Measurements from ENCODE around the gene DBNL. TPM values are rescaled to one million over a fixed set of nuclear protein-coding genes. Genes with fewer than 3 reads are reported as not detected.
A peak's percentile ranks its signal among the peaks of the same experiment; 100 is the strongest.

Gene DBNL
- total and polyA plus RNA-seq, 7 donors: 76.7 to 149 (median 91.9) TPM

DNA sequence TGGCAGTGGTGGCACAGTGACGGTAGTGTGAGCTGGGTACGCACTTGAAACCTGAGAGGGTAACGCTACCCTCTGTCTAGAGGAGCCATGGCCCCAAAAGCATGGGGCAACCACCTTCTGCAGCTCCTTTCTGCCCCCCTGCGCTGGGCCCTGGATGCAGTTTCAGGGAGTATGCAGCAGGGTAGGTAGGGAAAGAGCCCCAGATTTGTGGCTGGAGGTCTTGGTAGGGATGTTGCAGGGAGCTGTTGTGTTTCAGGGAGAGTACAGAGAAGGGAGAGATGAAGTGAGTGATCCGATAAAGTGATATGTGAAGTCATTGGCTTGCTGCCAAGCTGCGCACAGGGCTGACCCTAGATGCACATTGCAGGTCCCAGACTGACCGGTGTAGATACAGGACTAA, 23.6 kb downstream of the DBNL start:
- intact Hi-C loops (cut with DNase I): no loop called here
- no peak overlapping the region for H3K4me3 ChIP-seq
- no peaks in the 10 kb centered on the region for H3K9me3 ChIP-seq
- H3K36me3 ChIP-seq: peaks cover 0 to 6% (median 3%) of the 10 kb centered on the region in 4 donors
- peak; percentile 57 for DNase-seq
- no peak overlapping the region for H3K27ac ChIP-seq
- WGBS, 2 donors: 74 to 81% methylated on average over 7 of the region's 7 CpGs
- H3K4me1 ChIP-seq: peaks cover 0 to 40% (median 35%) of the 10 kb centered on the region in 4 donors
- TF ChIP-seq POLR2AphosphoS5 (IDR thresholded peaks at IDR 0.05) (peak in 1 of 4 donors; percentile 13), POLR2A (IDR thresholded peaks at IDR 0.05) (no peak)
- no peaks in the 10 kb centered on the region for H3K27me3 ChIP-seq

DNA sequence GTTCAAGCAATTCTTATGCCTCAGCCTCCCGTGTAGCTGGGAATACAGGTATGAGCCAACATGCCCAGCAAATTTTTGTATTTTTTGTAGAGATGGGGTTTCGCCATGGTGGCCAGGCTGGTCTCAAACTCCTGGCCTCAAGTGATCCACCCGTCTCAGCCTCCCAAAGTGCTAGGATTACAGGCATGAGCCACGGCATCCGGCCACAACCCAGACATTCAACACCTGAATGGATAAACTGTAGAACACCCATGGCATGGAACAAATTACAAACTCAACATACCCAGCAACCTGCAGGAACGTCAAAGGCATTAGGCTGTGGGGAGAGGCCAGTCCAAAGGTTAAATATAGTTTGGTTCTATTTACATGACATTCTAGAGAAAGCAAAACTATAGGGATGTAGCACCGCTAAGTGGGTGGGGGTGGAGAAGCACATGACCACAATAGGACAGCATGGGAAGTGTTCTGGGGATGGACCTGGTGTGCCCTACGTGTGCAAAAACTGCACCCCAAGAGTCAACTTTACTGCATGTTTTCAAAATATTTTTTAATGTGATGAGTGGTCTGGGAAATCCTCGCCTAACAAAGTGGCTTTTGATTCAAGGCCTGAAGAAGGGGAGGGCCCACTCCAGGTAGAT, 27.3 kb downstream of the DBNL start:
- Histone ChIP-seq H3K4me1 (peaks cover 0 to 26% (median 24%) of the 10 kb centered on the region in 4 donors), H3K27ac (peak overlapping the region; percentile 60 to 77 (median 62)), H3K4me3 (no peak overlapping the region), H3K27me3 (no peaks in the 10 kb centered on the region), H3K36me3 (peaks cover 9 to 43% (median 15%) of the 10 kb centered on the region in 4 donors), H3K9me3 (no peaks in the 10 kb centered on the region)
- intact Hi-C loops (cut with DNase I): no loop called here
- no peak for DNase-seq
- TF ChIP-seq POLR2A (IDR thresholded peaks at IDR 0.05) (no peak), EP300 (IDR thresholded peaks at IDR 0.05) (no peak), POLR2AphosphoS5 (IDR thresholded peaks at IDR 0.05) (no peak)
- TF ChIP-seq, protein P1, sequence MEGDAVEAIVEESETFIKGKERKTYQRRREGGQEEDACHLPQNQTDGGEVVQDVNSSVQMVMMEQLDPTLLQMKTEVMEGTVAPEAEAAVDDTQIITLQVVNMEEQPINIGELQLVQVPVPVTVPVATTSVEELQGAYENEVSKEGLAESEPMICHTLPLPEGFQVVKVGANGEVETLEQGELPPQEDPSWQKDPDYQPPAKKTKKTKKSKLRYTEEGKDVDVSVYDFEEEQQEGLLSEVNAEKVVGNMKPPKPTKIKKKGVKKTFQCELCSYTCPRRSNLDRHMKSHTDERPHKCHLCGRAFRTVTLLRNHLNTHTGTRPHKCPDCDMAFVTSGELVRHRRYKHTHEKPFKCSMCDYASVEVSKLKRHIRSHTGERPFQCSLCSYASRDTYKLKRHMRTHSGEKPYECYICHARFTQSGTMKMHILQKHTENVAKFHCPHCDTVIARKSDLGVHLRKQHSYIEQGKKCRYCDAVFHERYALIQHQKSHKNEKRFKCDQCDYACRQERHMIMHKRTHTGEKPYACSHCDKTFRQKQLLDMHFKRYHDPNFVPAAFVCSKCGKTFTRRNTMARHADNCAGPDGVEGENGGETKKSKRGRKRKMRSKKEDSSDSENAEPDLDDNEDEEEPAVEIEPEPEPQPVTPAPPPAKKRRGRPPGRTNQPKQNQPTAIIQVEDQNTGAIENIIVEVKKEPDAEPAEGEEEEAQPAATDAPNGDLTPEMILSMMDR (IDR thresholded peaks at IDR 0.05): no peak
- WGBS, 2 donors: 32 to 70% methylated on average over 9 of the region's 9 CpGs

DNA sequence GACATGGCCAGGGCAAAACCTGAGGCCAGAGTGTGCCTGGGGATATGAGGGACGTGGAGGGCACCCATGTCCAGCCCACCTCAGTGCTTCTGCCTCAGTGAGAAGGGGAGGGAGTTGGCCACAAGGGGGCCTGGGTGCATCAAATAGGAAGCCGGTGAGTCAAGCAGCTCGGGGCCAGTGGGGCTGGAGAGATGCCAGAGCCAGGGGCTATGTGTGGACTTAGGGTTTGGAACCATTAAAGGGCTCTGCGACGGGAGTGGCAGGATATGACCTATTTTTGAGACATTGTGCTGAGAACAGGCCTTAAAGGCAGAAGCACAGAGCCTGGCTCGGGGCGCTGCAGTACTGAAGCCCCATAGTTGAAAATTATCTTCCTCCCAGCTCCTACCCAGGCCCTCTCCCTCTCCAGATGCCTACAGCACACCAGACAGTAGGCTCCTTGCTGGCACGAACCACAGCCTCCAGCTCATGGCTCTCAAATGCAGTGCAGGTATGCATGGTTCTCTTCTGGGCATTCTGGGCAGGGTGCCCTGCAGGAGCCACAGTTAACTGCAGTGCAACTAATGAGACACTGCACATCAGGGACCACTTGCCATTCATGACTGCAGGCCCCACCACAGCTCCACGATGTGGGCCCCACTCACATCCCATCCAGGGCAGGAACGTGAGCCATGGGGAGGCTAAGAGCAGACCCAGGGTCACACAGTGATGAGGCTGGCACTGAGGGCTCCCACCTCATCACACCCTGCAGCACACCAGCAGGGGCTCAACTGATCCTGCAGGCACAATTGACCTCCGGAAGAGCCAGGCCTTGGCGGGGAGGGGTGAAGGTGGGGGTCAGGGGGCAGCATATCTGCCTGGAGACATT, 28.1 kb downstream of the DBNL start:
- 54 to 66% methylated on average over 12 of the region's 12 CpGs for WGBS, 2 donors
- intact Hi-C loops (cut with DNase I): no loop called here
- Histone ChIP-seq H3K27ac (peak overlapping the region; percentile 60 to 77 (median 62)), H3K4me1 (peaks cover 0 to 26% (median 24%) of the 10 kb centered on the region in 4 donors), H3K4me3 (no peak overlapping the region), H3K36me3 (peaks cover 12 to 51% (median 16%) of the 10 kb centered on the region in 4 donors), H3K27me3 (no peaks in the 10 kb centered on the region), H3K9me3 (no peaks in the 10 kb centered on the region)
- TF ChIP-seq, protein P1 (IDR thresholded peaks at IDR 0.05): peak; percentile 40 to 61 (median 48)
- TF ChIP-seq EP300 (IDR thresholded peaks at IDR 0.05) (no peak), POLR2A (IDR thresholded peaks at IDR 0.05) (no peak), POLR2AphosphoS5 (IDR thresholded peaks at IDR 0.05) (peak in 3 of 4 donors; percentile 13 to 55 (median 24))
- peak; percentile 90 for DNase-seq

DNA sequence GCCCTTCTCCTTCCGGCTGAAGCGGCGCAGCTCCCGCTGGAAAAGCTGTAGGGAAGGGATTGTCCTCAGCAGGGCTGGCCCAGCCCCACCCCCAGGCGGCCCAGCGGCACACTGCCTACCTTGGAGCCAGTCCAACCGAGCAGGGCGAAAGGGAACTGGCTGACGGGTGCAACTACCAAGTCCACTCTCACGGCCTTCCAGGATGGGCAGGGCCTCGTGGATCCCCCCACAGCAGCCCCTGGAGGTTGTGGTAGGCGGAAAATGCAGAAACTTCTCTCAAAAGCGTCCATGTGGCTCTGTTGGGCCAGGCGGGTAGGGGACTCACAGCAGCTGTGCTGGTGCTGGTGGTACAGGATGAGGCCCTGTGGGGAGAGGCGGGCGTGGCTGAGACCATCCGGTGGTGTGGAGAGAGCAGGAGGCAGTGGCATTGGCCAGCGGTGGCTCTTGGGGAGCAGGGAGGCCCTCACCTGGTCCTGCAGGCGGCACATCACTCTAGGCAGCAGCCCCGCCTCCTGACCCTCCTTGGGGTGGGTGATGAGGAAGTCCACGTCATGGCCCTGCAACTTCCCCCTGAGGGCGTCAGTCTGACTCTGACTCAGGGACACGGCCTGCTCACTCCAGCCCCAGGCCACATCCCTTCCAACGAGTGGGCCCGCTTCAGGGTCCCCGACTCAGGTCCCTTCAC, 29.3 kb downstream of the DBNL start:
- DNase-seq: peak; percentile 91
- H3K27ac ChIP-seq: peak overlapping the region; percentile 60 to 77 (median 62)
- WGBS, 2 donors: 25 to 58% methylated on average over 26 of the region's 26 CpGs
- peaks cover 0 to 26% (median 24%) of the 10 kb centered on the region in 4 donors for H3K4me1 ChIP-seq
- no peak overlapping the region for H3K4me3 ChIP-seq
- intact Hi-C loops (cut with DNase I): no loop called here
- H3K36me3 ChIP-seq: peaks cover 24 to 63% (median 28%) of the 10 kb centered on the region in 4 donors
- no peaks in the 10 kb centered on the region for H3K9me3 ChIP-seq
- H3K27me3 ChIP-seq: no peaks in the 10 kb centered on the region
- TF ChIP-seq EP300 (IDR thresholded peaks at IDR 0.05): no peak
- TF ChIP-seq, protein P1 (IDR thresholded peaks at IDR 0.05): peak in 1 of 4 experiments; percentile 16
- TF ChIP-seq POLR2AphosphoS5 (IDR thresholded peaks at IDR 0.05): peak in 3 of 4 donors; percentile 10 to 66 (median 27)
- no peak for TF ChIP-seq POLR2A (IDR thresholded peaks at IDR 0.05)
